ENCODE results near the gene LPIN3.

The LPIN3 gene

GRCh38 chr20:41398408-41398807 is 57.8 kb downstream of the LPIN3 start:
- Histone ChIP-seq H2AFZ (ENCODE audit: low read length) (no peak overlapping the region), H3K36me3 (ENCODE audit: insufficient read depth, low read length) (peaks cover 5% of the 10 kb centered on the region; the same call in 1 of the 2 replicates), H3K4me3 (ENCODE audit: low read length, poor library complexity, severe bottlenecking) (no peak overlapping the region), H3K9ac (ENCODE audit: low read depth, low read length, poor library complexity, severe bottlenecking) (no peak overlapping the region), H3F3A (ENCODE audit: low read depth) (no peaks in the 10 kb centered on the region), H3K27me3 (ENCODE audit: insufficient read depth, low read length, poor library complexity, severe bottlenecking) (no peaks in the 10 kb centered on the region), H3K9me2 (replicated peaks; ENCODE audit: low read depth, low read length) (no peaks in the 10 kb centered on the region), H3K4me1 (ENCODE audit: insufficient read depth, low read length, poor library complexity, severe bottlenecking) (no peaks in the 10 kb centered on the region), H3K9me3 (ENCODE audit: insufficient read depth, low read depth, low read length) (no peaks in the 10 kb centered on the region), H4K20me1 (ENCODE audit: insufficient read depth, low read length, poor library complexity, severe bottlenecking) (no peaks in the 10 kb centered on the region), H3K4me2 (ENCODE audit: low read depth, low read length, poor library complexity, severe bottlenecking) (no peak overlapping the region), H3K79me2 (ENCODE audit: insufficient read depth, low read length) (no peaks in the 10 kb centered on the region)
- no peak for TF ChIP-seq EZH2phosphoT487 (IDR thresholded peaks at IDR 0.05; ENCODE audit: borderline replicate concordance)
- TF ChIP-seq, protein P1, sequence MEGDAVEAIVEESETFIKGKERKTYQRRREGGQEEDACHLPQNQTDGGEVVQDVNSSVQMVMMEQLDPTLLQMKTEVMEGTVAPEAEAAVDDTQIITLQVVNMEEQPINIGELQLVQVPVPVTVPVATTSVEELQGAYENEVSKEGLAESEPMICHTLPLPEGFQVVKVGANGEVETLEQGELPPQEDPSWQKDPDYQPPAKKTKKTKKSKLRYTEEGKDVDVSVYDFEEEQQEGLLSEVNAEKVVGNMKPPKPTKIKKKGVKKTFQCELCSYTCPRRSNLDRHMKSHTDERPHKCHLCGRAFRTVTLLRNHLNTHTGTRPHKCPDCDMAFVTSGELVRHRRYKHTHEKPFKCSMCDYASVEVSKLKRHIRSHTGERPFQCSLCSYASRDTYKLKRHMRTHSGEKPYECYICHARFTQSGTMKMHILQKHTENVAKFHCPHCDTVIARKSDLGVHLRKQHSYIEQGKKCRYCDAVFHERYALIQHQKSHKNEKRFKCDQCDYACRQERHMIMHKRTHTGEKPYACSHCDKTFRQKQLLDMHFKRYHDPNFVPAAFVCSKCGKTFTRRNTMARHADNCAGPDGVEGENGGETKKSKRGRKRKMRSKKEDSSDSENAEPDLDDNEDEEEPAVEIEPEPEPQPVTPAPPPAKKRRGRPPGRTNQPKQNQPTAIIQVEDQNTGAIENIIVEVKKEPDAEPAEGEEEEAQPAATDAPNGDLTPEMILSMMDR (conservative IDR thresholded peaks at IDR 0.05; ENCODE audit: low read length), result no peak

DNA sequence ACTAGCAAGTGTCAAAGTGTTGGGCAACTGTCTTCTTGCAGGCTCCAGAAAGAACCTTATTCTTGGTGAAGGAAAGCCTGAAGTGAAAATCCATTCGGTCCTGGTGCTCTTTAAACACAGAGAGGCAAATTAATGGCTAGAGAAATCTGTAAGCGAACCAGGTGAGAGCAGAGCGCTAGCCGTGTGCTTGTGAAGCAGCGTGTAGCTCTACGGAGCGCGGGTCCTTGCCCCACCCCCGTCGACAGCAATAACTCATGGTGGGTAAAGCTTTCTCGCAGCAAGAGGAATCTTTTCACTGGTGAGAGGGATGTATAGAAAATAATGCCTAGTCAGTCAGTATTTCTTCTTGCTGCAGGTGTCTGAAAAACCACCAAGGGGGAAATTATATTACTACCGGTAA is 63.0 kb downstream of the LPIN3 start:
- Histone ChIP-seq H3K4me3 (ENCODE audit: low read length, poor library complexity, severe bottlenecking) (no peak overlapping the region), H3K9me3 (ENCODE audit: insufficient read depth, low read depth, low read length) (no peaks in the 10 kb centered on the region), H3K4me2 (ENCODE audit: low read depth, low read length, poor library complexity, severe bottlenecking) (no peak overlapping the region), H3K9ac (ENCODE audit: low read depth, low read length, poor library complexity, severe bottlenecking) (no peak overlapping the region), H3F3A (ENCODE audit: low read depth) (peaks cover 8% of the 10 kb centered on the region), H3K79me2 (ENCODE audit: insufficient read depth, low read length) (no peaks in the 10 kb centered on the region), H3K36me3 (ENCODE audit: insufficient read depth, low read length) (peaks cover 39% of the 10 kb centered on the region; the same call in 1 of the 2 replicates), H2AFZ (ENCODE audit: low read length) (no peak overlapping the region), H4K20me1 (ENCODE audit: insufficient read depth, low read length, poor library complexity, severe bottlenecking) (no peaks in the 10 kb centered on the region), H3K4me1 (ENCODE audit: insufficient read depth, low read length, poor library complexity, severe bottlenecking) (peaks cover 24% of the 10 kb centered on the region), H3K27me3 (ENCODE audit: insufficient read depth, low read length, poor library complexity, severe bottlenecking) (no peaks in the 10 kb centered on the region), H3K9me2 (replicated peaks; ENCODE audit: low read depth, low read length) (no peaks in the 10 kb centered on the region)
- TF ChIP-seq, protein P1 (conservative IDR thresholded peaks at IDR 0.05; ENCODE audit: low read length), result no peak
- TF ChIP-seq EZH2phosphoT487 (IDR thresholded peaks at IDR 0.05; ENCODE audit: borderline replicate concordance), result no peak

DNA sequence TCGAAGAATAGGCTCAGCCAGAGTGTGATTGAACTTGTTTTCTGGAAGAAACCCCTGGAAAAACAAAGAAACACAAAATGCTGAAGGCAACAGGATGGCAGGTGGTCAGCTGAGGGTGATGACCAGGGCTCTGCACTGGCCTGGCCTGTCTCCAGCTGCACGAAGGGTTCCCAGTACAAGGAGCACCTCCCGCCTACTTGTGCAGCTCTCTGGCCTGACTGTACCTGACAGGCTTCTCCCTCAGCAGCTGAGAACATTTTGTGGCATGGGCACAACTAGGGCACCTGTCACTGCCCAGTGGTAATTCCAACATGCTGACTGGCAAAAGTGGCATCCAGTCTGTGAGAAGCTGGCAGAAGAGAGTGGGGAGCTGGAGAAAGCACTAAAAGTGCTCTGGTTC is 64.8 kb downstream of the LPIN3 start:
- peaks cover 42% of the 10 kb centered on the region for H3K4me1 ChIP-seq (ENCODE audit: insufficient read depth, low read length, poor library complexity, severe bottlenecking)
- H3K4me2 ChIP-seq (ENCODE audit: low read depth, low read length, poor library complexity, severe bottlenecking), result no peak overlapping the region
- H3K9me3 ChIP-seq (ENCODE audit: insufficient read depth, low read depth, low read length), result no peaks in the 10 kb centered on the region
- H3K9ac ChIP-seq (ENCODE audit: low read depth, low read length, poor library complexity, severe bottlenecking), result no peak overlapping the region
- no peaks in the 10 kb centered on the region for H3K9me2 ChIP-seq (replicated peaks; ENCODE audit: low read depth, low read length)
- H3K27me3 ChIP-seq (ENCODE audit: insufficient read depth, low read length, poor library complexity, severe bottlenecking), result no peaks in the 10 kb centered on the region
- no peaks in the 10 kb centered on the region for H4K20me1 ChIP-seq (ENCODE audit: insufficient read depth, low read length, poor library complexity, severe bottlenecking)
- H3F3A ChIP-seq (ENCODE audit: low read depth), result peaks cover 15% of the 10 kb centered on the region
- peaks cover 47% of the 10 kb centered on the region for H3K36me3 ChIP-seq (ENCODE audit: insufficient read depth, low read length)
- H2AFZ ChIP-seq (ENCODE audit: low read length), result no peak overlapping the region
- TF ChIP-seq, protein P1 (conservative IDR thresholded peaks at IDR 0.05; ENCODE audit: low read length), result no peak
- TF ChIP-seq EZH2phosphoT487 (IDR thresholded peaks at IDR 0.05; ENCODE audit: borderline replicate concordance), result no peak
- H3K4me3 ChIP-seq (ENCODE audit: low read length, poor library complexity, severe bottlenecking), result no peak overlapping the region
- H3K79me2 ChIP-seq (ENCODE audit: insufficient read depth, low read length), result no peaks in the 10 kb centered on the region
